Stimulated activated CD4-positive, alpha-beta T cell treated with anti-CD3 and anti-CD28 coated beads, Interleukin-2, amount 100 ng/mL, for 4 hours (primary cell): ENCODE results near the gene PGAP1.
"Not testable (repeated sequence)": the region's sequence is repeated elsewhere in the genome, so short reads cannot be mapped to it uniquely, and the experiment has no call there.

Experiments used
- DNase-seq: peaks from one replicate; pipeline ENCODE4 v3.0.0-alpha.2; 2020; ENCODE audit warnings: low read depth

Gene PGAP1

DNA sequence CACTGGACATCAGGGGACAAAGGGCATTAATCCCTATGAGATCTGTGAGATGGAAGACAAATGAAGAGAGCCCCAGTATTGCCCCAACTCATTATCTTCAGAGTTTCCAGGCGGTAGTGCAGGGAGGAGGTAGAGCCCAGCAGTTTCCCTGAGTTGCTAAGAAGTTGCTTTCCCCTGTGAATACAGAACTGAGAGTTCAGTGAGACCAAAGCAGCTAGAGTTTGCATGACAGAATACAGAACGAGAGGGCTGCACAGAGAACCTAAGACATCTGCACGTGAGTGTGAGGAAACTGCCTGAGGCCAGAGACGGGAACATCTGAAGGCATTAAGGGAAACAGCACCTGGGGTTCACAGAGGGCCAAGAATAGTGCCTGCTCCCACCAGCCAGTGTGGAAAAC, 18.1 kb upstream of the PGAP1 start:
- no peak for DNase-seq

DNA sequence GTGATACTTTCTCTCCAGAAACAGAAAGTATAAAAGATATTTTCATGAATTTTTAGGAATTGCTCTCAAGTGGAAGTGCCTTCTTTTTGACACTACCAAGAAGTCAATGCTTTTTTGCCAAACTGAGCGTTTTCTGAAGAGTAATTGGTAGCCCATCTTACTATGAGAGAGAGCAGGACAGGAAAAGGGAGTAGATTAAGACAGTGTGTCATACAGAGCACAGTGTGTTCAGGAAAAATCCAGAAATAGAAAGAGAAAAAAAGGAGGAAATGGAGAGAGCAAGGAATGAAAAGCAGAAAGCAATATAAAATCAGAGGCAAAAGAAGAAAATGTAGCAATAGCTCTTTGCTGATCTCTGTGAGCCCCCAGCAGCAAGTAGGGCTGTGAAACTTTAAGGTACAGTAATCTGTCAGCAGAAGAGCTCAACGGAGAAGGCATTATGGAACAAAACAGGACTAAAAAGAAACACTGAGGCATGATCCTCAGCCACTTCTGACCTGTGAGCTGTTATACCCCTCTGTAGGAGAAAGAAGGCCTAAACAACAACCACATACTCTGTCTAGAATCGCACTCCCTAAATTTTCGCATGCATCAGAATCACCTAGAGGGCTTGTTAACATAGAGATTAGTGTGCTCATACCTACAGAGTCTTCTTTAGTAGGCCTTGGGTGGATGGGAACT, 15.0 kb upstream of the PGAP1 start:
- DNase-seq, result no peak

DNA sequence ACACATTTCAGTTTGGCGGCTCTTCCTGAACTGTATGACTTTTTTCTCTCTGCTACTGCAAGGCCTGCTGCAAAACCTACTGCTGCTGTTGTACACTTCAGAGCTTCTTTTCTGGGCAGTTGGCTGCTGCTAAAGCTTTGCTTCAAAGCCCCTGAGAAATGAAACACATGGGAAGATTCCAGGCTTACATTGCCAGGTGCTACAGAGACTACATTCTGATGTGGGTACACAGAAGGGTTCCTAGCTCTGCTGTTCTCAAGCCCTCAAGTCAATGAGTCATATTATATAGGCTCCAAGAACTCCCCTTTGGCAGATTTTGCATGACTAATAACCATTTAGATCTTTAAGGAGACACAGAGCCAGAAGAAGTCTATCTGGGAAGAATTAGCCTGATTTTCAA, 12.9 kb upstream of the PGAP1 start:
- DNase-seq, result no peak

DNA sequence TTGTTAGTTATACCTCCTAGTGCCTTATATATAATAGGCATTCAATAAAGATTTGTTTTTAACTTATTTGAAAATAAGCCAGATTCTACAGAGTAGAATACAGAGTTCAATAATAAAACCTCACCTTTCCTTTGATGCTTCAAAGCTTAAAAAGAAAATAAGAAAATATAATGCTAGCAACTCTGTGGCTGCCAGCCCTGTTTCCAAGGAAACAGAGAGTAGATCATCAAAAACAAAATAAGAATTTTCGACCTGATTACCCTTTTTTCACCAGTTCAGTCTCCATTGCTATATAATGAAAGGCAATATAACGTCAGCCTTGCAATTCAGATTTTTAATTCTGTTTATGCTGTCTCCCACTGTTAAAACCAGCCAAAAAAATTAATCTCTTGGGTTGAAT, 8.9 kb upstream of the PGAP1 start:
- no peak for DNase-seq

DNA sequence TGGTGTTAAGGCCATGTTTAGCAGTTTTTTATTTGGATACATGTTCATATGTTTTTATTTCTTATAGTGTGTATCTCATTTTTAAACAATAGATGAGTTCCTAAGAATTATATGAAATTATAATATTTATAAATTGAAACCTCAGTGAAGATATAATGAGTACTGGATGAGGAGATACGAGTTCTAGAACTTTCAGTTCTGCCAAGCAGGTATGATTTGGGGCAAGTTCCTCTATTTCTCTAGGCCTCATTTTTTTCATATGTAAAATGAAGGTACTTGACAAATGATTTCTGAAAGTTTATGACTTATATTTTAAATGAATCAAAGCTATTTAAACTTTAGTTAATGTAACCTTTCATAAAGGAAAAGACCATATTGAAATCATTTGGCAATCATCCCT, 8.2 kb upstream of the PGAP1 start:
- no peak for DNase-seq

DNA sequence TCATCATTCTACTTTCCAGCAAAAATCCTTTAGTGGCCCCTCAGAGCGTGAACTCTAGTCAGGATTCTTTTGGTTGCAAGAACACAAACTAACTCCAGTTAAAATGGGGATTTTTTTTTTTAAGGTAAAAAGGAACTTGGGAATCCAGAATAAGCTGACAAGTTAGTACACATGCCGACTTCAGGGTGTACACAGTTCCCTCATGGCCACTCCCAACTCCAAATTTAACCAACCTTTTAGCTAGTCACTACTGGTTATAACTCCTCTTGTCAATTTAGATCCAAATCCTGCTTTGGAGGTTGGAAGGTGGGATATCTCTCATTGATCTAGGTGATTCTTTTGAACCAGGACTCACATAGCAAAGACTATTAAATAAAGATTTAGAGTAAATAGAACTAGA, 5.0 kb upstream of the PGAP1 start:
- DNase-seq, result no peak

DNA sequence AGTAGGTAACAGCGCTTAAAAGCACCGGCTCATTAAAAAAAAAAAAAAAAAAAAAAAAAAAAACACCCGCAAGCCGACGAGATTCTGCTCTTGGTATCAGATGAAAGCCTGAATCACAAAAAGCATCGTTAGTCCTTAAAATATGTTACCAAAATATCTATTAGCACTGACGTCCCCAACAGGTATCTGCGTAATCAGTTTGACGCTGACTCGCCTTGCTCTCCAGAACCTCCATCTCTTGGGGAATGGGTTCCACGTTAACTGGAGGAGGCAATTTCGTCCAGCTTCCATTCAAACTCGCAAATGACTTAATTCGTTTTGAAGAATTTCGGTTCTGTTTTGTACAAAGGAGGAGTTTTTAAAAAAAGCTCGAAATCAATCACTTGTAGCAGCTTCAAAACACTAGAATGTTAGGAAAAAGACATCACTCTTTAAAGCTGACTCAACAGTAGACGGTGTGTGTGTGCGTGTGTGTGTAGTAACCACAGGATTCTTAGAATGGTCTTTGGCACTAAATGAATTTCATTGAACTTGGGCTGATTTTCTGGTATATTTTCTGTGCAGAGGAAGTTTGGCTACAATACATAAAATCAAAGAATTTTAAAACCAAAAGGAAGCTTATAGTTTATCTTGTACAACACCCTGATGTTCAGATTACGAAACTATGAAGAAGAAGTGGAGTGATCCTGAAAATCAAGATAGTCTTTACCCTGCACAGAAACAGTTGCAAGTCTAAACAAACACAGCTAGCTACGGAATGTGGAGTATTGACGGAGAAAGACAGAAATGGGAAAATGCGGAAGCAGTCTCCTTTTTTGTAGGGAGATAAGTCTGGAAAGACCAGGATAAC, 1.1 kb upstream of the PGAP1 start:
- DNase-seq, result peak; percentile 50

DNA sequence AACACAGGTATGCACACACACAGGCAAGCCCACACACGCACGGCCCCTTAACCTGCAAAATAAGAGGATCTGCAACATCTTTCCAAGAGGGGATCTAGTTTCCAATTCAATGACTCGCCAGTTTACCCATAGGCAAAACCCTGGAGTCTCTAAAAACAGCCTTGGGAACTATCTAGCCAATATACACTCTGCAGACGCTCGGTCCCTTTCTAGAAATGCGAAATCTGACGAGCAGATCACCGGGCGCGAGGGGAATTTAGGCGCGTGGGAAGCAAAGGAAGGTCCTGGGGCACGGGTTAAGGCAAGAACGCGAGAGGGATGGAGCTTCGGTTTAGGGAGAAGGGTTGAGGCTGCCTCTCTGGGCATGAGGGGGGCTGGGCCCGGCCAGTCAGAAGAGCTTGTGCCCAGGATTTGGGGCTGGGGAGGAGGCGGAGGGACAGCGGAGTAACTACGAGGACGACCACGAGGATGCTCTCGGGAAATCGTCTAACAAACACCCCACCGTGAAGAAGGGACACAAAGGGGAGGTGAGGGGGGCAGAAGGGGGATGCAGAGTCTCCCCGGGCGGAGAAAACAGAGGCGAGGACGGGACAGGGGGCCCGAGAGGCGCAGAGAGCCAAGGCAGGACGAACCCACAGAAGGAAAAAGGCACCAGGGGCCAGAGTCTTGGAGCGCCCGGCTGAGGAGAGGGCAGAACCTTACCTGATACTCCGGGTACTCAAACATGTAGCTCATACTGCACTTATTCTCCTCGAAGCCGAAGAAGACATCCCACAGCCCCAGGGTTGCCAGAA, 542 bp downstream of the PGAP1 start:
- peak; percentile 16 for DNase-seq

DNA sequence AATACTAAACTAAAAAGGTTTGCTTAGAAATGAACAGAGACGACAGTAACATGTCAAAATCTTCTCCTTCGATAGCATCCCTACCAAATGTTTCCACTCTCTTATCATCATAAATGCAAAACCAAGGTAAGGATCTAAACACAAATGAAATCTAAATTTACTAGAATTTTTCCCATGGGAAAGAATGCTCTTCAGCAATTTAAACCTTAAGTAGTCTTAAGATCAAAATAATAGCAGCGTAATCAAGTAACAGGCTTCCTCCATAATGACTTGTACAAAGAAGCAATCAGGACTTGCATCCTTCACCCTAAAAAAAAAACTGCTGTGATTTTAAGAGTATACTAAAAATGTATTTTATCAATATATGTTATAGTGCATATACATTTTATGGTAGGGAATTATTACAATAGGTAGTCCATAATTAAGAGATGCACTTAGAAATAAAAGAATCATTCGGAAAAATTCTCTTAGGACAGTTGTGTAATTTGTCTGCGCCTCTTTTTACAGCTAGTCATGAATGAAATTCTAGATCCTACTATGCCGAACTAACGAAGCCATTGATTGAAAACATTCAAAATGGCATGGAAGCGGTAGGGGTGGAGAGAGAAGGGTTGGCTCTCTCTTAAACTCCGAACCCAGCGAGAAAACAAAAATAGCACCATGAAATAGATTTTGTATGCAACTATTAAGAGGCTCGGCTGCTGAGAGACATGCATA, 1.3 kb downstream of the PGAP1 start:
- DNase-seq, result no peak

DNA sequence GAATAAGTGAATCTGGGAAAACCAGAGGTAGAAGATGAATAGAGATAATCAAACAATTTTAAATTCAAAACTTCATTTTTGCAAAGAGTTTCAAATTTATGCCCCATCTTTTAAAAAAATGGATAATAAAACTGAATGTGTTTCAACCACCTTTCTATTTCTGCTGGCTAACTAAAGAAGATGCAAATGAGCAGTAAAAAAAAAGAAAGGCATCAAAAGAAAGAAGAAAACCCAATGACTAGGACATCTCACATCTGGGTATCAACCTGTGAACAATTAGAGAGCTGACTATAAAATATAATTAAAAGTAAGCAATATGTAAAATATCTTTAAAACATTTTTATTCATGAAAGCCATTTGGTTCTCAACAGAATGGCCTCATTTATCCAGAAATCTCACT, 2.5 kb downstream of the PGAP1 start:
- no peak for DNase-seq

DNA sequence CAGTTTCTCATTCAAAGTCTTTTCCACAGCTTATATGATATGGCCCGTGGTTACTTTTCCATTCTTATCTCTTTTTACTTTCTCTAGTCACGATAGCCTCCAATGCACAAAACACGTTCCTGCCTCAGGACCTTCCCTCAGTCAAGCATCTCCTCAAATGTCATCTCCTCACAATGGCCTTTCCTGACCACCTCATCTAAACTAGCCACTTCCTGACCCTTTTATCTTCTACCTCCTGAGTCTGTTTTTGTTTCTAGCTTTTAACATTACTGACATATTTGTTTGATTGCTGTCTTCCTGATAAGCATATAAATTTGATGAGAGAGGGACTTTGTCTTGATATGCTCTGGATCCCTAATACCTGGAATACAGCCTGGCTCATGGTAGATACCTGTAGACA, 7.6 kb downstream of the PGAP1 start:
- DNase-seq, result no peak

DNA sequence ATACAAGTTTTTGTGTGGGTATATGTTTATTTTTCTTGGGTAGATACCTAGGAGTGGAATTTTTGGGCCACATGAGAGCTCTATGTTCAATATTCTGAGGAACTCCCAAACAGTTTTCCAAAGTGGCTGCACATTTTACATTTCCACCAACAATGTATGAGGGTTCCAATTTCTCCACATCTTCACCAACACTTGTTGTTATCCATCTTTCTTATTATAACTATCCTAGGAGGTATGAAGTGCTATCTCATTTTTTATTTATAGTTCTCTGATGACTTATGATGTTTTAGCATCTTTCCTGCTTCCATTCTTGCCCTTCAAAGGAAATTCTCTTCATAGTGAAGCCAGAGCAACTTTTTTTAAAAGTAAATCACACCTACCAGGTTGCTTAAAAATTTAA, 8.7 kb downstream of the PGAP1 start:
- DNase-seq, result no peak

DNA sequence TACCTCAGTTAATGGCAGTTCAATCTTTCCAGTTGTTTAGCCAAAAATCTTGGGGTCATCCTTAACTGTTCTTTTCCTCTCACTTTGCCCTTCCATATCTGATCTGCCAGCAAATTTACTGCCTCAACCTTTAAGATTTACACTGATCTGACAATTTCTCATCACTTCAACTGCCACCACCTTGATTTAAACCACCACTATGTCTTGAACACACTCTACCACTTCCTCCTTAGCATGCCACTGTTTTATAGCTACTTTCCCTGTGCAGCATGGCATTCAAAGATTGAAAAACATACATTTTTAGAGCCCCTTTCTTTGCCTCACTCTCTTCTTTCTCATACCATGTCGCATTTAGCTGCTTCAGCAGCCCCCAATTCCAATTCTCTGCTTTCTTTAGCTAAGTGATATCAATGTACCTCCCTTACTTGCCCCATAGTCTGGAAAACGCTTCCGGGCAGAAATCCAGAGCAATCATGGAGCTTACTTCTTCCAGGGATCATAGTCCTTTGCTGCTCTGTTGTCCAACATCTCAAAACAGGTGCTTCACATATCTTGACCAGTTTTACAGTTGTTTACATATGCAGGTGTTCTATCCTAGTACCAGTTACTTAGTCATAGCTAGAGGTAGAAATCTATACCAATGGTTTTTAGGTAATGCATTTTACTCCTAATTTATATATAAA, 10.9 kb downstream of the PGAP1 start:
- DNase-seq, result no peak

DNA sequence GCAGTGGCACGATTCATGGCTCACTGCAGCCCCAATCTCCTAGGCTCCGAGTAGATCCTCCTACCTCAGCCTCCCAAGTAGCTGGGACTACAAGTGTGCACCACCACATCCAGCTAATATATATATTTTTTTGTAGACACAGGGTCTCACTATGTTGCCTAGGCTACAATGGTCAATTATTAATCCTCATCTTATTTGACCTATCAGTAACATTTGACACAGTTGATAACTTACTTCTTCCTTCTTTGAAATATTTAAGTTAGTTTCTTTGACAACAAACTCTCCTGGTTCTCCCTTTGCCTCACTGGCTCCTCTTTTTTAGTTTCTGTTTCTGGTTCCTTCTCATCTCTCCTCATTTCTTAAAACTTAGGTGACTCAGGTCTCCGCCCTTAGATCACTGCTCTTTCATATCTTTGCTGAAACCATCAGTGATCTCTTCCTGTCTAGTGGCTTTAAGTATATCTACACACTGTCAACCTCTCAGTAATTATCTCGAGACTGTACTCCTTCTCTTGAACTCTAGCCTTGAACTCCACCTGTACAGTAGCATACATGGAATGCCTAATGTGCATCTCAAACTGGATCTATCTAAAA, 11.5 kb downstream of the PGAP1 start:
- peak; percentile 33 for DNase-seq

DNA sequence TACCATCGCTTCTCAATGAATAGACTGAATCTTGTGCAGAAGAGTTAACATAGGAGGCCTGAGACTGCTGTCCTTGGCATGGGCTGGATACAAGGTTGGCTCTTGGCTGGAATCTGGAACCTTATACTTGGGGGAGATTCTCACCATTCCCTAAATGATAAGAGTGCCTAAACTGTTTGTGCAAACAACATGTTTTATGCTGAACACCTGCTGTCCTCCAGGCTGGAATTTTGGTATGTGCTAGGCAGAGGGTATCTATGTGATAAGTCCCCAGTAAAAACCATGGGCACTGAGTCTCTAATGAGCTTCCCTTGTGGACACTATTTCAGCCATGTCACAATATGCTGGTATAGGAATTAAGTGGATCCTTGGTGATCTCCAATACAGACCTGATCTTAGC, 12.8 kb downstream of the PGAP1 start:
- DNase-seq, result no peak

DNA sequence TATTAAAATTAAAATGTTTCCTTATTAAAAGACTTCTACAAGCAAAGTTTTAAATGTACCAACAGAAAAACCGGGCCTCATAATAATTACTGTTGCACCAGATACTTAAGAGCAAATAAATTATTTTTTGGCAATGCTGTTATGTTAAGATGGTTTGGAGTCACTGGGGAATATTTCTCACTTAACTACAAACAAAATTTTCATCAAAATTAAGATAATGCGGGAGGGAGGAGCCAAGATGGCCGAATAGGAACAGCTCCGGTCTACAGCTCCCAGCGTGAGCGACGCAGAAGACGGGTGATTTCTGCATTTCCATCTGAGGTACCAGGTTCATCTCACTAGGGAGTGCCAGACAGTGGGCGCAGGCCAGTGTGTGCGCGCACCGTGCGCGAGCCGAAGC, 21.1 kb downstream of the PGAP1 start:
- not testable (repeated sequence) for DNase-seq

DNA sequence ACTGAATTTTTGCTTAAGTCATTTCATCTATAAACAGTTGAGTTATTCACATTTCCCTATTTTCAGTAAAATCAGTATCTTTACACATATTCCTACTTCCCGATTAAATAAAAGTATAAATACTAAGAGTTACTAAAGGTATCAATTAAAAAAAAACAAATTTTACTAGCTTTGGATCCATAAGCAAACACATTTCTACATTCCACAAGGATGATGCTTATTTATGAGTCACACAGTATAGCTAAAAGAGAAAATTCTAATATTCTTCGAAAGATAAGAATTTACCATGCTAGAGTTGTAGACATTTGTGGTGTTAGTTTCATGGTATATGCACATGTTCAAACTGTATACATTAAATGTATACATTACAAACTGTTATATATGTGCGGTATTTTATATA, 23.7 kb downstream of the PGAP1 start:
- DNase-seq, result no peak

DNA sequence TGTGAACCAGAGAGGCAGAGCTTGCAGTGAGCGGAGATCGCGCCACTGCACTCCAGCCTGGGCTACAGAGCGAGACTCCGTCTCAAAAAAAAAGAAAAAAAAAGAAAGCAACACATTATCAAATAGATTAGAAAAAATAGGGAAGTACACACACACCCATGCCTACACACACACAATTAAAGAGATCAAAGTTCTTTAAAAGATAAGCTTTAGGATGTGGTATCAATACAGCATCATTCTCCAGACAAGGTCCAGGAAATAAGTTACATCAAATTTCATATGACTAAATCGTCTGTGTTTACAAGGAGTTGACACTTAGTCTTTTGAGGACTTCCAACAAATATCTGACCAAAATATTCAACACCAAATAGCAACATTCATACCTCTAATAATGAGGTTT, 25.7 kb downstream of the PGAP1 start:
- DNase-seq, result no peak

DNA sequence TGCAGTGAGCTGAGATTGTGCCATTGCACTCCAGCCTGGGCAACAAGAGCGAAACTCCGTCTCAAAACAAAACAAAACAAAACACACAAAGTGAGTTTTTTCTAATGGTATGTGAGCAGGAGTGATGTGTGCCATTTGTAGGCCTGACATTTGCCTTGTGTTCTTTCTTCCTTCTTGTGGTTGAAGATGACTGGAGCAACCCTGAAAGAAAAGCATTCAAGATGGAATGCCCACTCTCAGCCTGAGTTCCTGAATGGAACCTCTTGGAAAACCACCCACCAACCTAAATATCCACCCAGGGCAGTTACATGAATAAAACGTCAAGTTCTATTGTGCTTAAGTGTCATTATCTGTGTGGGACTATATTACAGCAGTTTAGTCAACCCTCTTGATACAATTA, 26.5 kb downstream of the PGAP1 start:
- DNase-seq, result no peak

DNA sequence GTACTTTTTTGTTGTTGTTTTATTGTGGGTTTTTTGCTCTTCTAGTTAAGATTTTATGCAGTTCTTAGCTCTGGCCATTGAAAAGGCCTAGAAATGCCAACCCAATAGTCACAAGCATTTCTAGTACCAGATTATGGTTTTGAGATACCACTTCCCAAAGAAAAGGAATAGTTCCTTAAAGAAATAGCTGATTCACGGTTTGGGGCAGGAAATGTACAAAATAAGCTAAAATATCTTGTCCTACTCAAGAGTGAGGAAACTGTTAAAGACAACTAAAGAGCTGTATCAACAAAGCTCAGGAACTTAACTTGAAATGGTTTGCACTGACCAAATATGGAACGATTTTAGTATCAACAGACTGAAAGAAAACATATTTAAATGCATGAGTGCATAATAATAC, 35.4 kb downstream of the PGAP1 start:
- no peak for DNase-seq

DNA sequence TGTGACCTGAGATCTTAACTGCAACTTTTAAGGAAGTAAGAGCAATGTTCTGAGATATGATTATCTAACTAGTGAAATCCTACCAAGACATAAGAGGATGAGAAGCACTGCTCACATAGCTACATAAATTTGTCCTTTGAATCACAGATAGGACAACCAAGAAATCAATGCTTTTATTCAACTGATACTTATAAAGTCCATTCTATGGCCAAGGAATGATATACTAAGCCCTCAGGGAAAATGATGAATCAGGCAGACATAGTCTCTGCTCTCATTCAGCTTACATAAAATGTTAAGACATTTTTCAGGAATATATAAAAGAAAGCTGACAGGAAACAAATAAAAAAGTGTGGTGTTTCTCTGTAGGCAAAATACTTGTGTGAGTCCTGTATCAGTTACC, 39.1 kb downstream of the PGAP1 start:
- DNase-seq, result no peak
